Middle frontal gyrus (tissue), 1 donor: ENCODE measurements around the gene SRPRA.
"Not testable (repeated sequence)": the region's sequence is repeated elsewhere in the genome, so short reads cannot be mapped to it uniquely, and the experiment has no call there.

ENCODE experiments used
- DNase-seq: peaks from one replicate; pipeline ENCODE4 v3.0.0-alpha.2; 2015; ENCODE audit warnings: low spot score; ENCODE audit errors: extremely low spot score

SRPRA gene

GRCh38 chr11:126282736-126283591 is 14.3 kb upstream of the SRPRA start, which contains the start of gene TIRAP:
TSS of gene TIRAP (plus strand) at chr11:126283093. CDS start at chr11:126290895, 7,802 bp downstream.
- DNase-seq: no peak

DNA sequence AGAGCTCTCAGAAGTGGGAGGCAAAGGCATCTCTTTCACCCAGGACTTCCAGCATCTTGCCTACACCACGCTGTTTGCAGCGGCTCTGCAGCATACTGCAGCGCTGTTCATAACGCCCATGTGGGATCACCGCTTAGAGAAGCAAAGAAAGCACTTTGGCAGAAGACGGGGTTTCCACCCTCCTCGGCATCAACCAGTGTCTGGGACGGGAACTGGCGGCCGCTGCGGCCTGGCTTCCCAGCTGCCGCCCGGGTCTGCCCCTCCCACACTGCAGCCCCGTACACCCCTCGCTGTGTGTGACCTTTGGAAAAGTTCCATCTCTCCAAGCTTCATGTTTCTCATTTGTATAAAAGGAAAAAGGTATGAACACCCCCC is 13.7 kb upstream of the SRPRA start:
- no peak for DNase-seq

GRCh38 chr11:126281666-126282175 is 13.0 kb upstream of the SRPRA start:
- no peak for DNase-seq

GRCh38 chr11:126281245-126281644 is 12.6 kb upstream of the SRPRA start:
- DNase-seq: no peak

DNA sequence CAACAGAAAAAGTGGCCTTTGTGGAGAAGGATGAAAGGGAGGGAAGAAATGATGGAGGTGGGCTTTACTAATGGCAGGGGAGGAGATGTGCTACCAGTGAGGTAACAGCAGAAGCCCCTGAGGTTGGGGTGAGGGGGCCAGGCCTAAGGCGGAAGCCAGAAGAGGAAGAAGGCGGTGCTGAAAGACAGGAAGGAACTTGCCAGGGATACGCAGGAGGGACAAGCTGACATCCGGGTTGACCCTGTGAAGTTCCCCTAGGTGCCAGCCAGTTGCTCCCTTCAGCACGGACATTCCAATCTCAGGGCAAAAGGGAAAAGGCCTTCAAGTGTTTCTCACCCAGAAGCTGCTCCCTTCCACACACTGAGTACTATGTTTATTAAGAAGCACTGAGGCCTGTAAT is 11.9 kb upstream of the SRPRA start:
- DNase-seq: no peak

DNA sequence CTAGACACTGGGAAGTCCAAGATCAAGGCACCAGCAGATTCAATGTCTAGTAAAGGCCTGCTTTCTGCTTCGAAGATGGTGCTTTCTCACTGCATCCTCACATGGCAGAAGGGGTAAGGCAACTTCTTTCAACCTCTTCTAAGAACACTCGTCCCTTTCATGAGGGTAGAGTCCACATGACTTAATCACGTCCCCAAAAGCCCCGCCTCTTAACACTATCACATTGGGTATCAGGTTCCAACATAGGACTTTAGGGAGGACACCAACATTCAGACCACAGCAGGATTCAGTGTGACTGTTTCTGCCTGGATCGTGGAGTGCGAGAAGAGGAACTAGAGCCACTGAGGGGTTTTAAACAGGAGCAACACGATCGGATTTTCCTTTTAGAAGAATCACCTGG is 10.5 kb upstream of the SRPRA start:
- DNase-seq: no peak

DNA sequence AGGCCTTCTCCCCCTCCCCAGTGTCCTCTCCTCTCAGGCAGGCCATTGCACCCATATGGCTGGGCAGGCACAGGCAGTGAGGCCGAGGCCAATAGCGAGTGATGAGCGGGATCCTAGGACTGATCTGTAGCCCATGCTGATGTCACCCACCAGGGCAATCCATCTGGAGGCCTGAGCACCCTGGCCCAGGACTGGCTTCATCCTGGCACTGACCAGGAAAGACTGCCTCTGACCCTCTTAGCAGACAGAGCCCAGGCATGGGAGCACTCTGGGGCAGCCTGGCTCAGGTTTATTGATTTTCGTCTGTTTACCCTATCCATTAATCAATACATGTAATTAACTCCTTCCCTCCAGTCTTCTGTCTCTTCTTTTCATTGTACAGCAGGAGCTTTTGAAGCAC is 9.1 kb upstream of the SRPRA start:
- DNase-seq: no peak

- no peak for DNase-seq
These were observed 8.6 kb upstream of the SRPRA start for GRCh38 chr11:126277322-126277721.

GRCh38 chr11:126268361-126268707 is 361 bp downstream of the SRPRA start:
- no peak for DNase-seq

GRCh38 chr11:126267650-126268049 is 1.0 kb downstream of the SRPRA start:
- no peak for DNase-seq

GRCh38 chr11:126265811-126266210 is 2.9 kb downstream of the SRPRA start:
- no peak for DNase-seq

GRCh38 chr11:126263489-126263888 is 5.2 kb downstream of the SRPRA start:
- no peak for DNase-seq

GRCh38 chr11:126262216-126262615 is 6.5 kb downstream of the SRPRA start:
- no peak for DNase-seq

- DNase-seq: peak; percentile 34
These were observed 10.9 kb downstream of the SRPRA start for GRCh38 chr11:126257764-126258163.

DNA sequence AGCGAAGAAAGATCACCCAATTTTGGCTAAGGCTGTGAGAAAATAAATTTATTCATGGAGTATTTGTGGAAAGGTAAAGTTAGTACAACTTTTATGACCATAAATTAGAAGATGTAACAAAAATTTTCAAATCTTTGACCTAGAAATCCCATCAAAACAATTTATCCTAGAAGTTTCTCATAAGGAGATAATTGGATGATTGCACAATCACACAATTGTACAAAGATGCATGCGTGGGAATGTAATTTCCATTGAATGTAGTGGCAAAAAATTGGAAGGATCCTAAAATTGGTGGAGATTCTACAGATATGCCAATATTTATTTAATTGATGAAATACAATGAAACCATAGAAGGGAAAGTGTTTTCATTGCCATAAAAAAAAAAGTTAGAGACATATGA is 11.6 kb downstream of the SRPRA start:
- no peak for DNase-seq

DNA sequence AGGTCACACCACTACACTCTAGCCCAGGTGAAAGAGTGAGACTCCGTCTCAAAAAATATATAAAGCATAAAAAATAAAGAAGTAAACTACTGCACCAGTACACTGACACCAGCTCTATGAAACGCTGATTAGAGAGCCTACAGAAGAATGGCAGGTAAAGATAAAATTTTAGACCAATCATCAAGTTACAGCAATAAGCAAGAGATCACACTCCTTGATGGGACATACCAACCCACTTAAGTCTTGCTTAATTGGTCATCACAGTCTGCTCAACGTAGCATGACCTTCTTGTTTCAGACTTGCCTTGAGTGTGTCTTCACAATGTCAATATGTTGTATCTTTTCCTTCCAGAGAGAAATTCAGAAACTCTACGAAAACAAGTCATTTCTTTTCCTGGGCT is 12.5 kb downstream of the SRPRA start:
- DNase-seq: no peak

DNA sequence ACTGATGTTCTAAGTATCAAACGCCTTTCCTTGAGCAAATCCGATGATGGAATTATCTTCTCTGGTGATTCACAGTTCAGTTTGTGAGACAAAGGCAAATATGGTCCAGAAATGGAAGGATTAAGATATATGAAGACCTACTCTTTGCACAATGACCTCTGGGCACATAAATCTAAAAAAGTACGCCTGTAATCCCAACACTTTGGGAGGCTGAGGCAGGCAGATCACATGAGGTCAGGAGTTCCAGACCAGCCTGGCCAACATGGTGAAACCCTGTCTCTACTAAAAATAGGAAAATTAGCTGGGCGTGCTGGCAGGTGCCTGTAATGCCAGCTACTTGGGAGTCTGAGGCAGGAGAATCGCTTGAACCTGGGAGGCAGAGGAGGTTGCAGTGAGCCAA is 13.2 kb downstream of the SRPRA start:
- DNase-seq: not testable (repeated sequence)

DNA sequence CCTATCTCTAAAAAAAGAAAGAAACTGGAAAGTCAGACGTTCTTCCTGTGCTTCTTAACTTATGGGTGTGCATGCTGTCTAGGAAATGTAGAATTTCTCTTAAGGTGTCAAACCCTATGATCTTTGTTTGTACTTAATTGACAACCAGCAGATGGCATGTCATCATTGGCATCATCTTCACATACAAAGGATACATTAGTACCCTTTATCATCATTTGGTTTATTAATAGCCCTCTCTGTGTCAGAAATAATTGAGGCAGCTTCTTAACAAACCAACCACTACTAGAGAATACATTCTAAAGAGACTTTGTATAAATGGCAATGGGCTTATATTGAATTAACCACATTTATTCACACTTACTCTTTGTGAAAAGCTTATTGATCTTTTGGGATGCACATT is 13.9 kb downstream of the SRPRA start:
- no peak for DNase-seq

DNA sequence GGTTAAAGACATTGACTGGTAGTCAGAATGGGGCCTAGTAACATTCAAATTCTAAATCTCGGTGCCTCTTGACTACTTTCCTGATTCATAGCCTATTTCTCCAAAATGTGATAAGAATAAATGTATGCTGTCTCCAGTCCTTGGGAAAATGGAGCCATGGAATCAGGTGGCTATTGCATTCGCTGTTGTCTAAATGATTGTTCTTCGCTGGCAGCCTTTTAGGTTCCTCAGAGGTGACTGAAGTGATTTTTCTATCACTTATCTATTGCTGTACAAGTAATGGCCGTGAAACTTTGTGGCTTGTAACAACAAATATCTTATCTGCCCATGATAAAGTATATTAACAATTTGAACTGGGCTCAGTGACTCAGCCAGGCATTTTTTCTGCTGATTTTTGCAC is 15.4 kb downstream of the SRPRA start:
- no peak for DNase-seq

DNA sequence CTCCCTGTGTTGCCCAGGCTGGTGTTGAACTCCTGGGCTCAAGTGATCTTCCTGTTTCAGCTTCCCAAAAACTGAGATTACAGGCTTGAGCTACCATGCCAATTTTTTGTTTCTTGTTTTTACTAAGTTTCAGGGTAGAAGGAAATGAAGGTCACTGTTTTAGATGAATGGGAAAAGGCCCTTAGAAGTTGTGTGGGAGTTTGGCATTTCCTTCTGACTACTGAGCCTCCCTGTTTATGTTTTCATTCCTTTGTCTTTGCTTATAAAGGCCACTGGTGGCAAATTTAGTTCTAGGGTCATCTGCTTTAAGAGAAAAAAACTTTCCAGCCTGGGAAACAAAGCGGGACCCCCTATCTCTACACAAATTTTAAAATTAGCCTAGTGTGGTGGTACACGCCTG is 22.1 kb downstream of the SRPRA start:
- DNase-seq: no peak

DNA sequence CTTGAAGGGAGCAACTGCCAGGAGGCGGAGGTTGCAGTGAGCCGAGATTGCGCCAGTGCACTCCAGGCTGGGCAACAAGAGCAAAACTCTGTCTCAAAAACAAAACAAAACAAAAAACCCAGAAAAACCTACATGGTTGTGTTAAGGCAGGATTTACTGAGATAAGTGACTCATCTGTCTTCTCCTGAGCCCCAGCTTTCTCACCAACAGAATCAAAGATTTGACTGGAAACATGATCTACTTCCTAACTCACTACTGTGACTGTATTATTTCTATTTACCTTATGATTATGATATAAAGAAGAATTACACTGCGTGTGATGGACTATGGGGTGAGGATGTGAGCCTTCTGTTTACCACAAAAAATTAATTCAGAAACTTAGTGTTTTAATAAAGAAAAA is 35.3 kb downstream of the SRPRA start:
- no peak for DNase-seq

DNA sequence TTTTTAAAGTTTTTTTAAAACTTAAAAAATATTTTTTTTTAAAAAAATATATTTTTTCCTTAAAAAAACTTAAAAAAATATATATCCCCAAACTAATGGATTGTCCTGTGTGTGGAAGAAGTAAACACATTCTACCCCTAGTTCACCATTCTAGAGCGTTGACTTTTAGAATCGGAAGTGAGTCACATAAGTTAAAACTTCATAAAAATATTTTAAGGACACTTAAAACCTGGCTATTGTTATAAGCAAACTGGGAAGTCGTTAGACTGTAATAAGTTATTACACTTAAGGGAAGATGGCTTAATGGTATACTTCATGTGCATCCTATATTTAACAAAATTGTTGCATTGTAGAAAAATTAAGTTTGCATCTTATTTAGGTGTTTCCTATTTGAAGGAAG is 36.0 kb downstream of the SRPRA start:
- no peak for DNase-seq

DNA sequence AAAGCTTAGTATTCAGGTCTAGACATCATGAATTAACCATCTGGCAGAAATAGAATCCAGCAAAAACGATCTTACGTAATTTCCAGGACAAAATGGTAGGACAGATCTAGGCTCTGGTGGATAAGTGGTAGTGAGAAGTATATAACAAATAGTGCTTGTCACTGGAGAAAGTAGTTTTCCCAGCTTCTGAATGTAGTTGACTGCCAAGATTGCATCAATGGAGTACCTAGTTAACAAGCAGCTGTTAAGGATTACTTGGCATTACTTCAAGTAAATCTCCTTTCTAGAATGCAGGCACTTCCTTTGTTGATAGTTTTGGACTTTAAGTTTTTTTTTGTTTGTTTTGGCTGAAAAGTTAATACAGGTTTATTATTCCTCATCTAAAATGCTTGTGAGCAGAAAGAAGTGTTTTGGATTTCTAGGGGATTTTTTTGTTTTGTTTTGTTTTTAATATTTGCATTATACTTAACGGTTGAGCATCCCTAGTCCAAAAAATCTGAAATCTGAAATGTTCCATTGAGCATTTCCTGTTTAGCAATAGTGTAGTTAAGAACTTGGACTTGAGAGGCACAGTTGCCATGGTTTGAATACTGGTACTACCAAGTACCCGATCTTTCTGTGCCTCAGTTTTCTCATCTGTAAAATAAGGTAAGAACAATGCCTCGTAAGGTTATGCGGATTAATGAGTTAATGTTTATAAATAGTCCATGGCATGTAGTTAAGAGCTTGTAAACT is 36.8 kb downstream of the SRPRA start:
- no peak for DNase-seq
